ENCODE measurements around the gene WRNIP1. TPM values are rescaled to one million over a fixed set of nuclear protein-coding genes. Genes with fewer than 3 reads are reported as not detected.

The WRNIP1 gene
- total and polyA plus RNA-seq, 9 of the 15 experiments (the other 6 are each of a cell fraction or from before 2014, with no cell fraction given): 13.2 to 63.6 (median 48.6) TPM

GRCh38 chr6:2772840-2773239 is 7.6 kb downstream of the WRNIP1 start:
- peaks cover 7 to 27% of the 10 kb centered on the region in 2 experiments for H3K4me1 ChIP-seq (replicated peaks in 1 of 2; ENCODE audit: control insufficient read depth in 2 of 2, insufficient read depth in 2 of 2, low read length in 2 of 2)
- BruUV-seq (replicated peaks): no TSS peak
- 93% methylated on average over 3 of the region's 3 CpGs for WGBS (ENCODE audit: insufficient coverage, low coverage, missing lambda C conversion rate)
- CTCF ChIA-PET (ENCODE audit: low intra/inter-chr PET ratio): no interaction called here
- no peak for FAIRE-seq
- peaks cover 96% of the 10 kb centered on the region for H3K36me3 ChIP-seq (ENCODE audit: control insufficient read depth, insufficient read depth, low read length)
- H2AFZ ChIP-seq (ENCODE audit: low read depth, low read length): no peak overlapping the region
- POLR2A ChIA-PET: interaction anchor here (0.9 to 10.9 kb wide), 4 partner anchors 10 to 180 kb away, joined by 3 to 151 read pairs (median 8); partner anchors contain the start of gene MYLK4
- DNase-seq (ENCODE audit: extremely low read depth in 1 of 4, low spot score in 3 of 4): no peak
- H3K4me2 ChIP-seq (ENCODE audit: insufficient read depth, low read length): no peak overlapping the region
- H3K27me3 ChIP-seq (ENCODE audit: control insufficient read depth in 2 of 2, insufficient read depth in 2 of 2, low read length in 2 of 2): no peaks in the 10 kb centered on the region
- in situ Hi-C loops (cut with MboI): no loop called here
- no peaks in the 10 kb centered on the region for H3K9me1 ChIP-seq (ENCODE audit: control insufficient read depth, insufficient read depth, low read length)
- H3K9me3 ChIP-seq (replicated peaks; ENCODE audit: control insufficient read depth, insufficient read depth, low read depth, low read length): no peaks in the 10 kb centered on the region
- H3K27ac ChIP-seq (ENCODE audit: extremely low read depth, low read depth, low read length): no peak overlapping the region
- H3K9ac ChIP-seq (ENCODE audit: insufficient read depth in 1 of 2, low read depth in 2 of 2, low read length in 2 of 2): no peak overlapping the region
- no peak overlapping the region for H3K4me3 ChIP-seq
- intact Hi-C loops (cut with micrococcal nuclease): no loop called here
- peaks cover 100% of the 10 kb centered on the region for H3K79me2 ChIP-seq (ENCODE audit: control insufficient read depth, insufficient read depth, low read length)
- ATAC-seq: no peak
- H4K20me1 ChIP-seq (replicated peaks; ENCODE audit: control insufficient read depth, insufficient read depth, low read length): peaks cover 26% of the 10 kb centered on the region
- no peak for TF ChIP-seq NUFIP1 (IDR thresholded peaks at IDR 0.05; ENCODE audit: partially characterized antibody)
- no peak for TF ChIP-seq ZSCAN32 (CRISPR knock-in tag; IDR thresholded peaks at IDR 0.05)
- no peak for TF ChIP-seq ZNF75A (CRISPR knock-in tag; IDR thresholded peaks at IDR 0.05)
- no peak for TF ChIP-seq PHTF2 (CRISPR knock-in tag; IDR thresholded peaks at IDR 0.05)
- TF ChIP-seq HDAC3 (IDR thresholded peaks at IDR 0.05; ENCODE audit: borderline replicate concordance, partially characterized antibody): no peak
- TF ChIP-seq FOXK2 (conservative IDR thresholded peaks at IDR 0.05 in 1 of 2, IDR thresholded peaks at IDR 0.05 in 1 of 2; ENCODE audit: low read depth in 2 of 2): no peak
- TF ChIP-seq ZNF24 (IDR thresholded peaks at IDR 0.05): no peak
- TF ChIP-seq GATA2 (CRISPR knock-in tag; IDR thresholded peaks at IDR 0.05): no peak
